ENCODE data around the gene CASQ1. TPM values are rescaled to one million over a fixed set of nuclear protein-coding genes. Genes with fewer than 3 reads are reported as not detected.

CASQ1 gene
- total and polyA plus RNA-seq, 3 experiments from 2014 or later = not detected

- Mint-ChIP-seq H3K4me1 (peaks cover 5 to 12% (median 8%) of the 10 kb centered on the region in 3 donors), H3K36me3 (peaks cover 0 to 63% (median 16%) of the 10 kb centered on the region in 3 donors), H3K27ac (peak overlapping the region in 5 of 8 donors; percentile 23 to 86 (median 41)), H3K27me3 (no peaks in the 10 kb centered on the region), H3K4me3 (no peak overlapping the region), H3K9me3 (no peaks in the 10 kb centered on the region)
- Histone ChIP-seq H3K27ac (ENCODE audit: low read depth, low read length) (no peak overlapping the region), H3K4me3 (ENCODE audit: low read length) (no peak overlapping the region), H3K4me1 (ENCODE audit: insufficient read depth, low read length) (no peaks in the 10 kb centered on the region), H3K27me3 (ENCODE audit: insufficient read depth, low read length, poor library complexity, severe bottlenecking) (no peaks in the 10 kb centered on the region), H3K36me3 (ENCODE audit: insufficient read depth, low read length) (peaks cover 55% of the 10 kb centered on the region), H3K9me3 (ENCODE audit: low read length) (no peaks in the 10 kb centered on the region)
- ChIA-PET CTCF (no interaction called here), POLR2A (no interaction called here)
- no peak for DNase-seq
Observed at GRCh38 chr1:160214481-160215140, 24.2 kb downstream of the CASQ1 start.

GRCh38 chr1:160216301-160216700, 25.9 kb downstream of the CASQ1 start:
- Histone ChIP-seq H3K9me3 (ENCODE audit: low read length) (no peaks in the 10 kb centered on the region), H3K4me3 (ENCODE audit: low read length) (no peak overlapping the region), H3K27me3 (ENCODE audit: insufficient read depth, low read length, poor library complexity, severe bottlenecking) (no peaks in the 10 kb centered on the region), H3K4me1 (ENCODE audit: insufficient read depth, low read length) (no peaks in the 10 kb centered on the region), H3K36me3 (ENCODE audit: insufficient read depth, low read length) (peaks cover 62% of the 10 kb centered on the region), H3K27ac (ENCODE audit: low read depth, low read length) (no peak overlapping the region)
- H3K27ac Mint-ChIP-seq = peak overlapping the region in 4 of 8 donors; percentile 4 to 83 (median 79)
- no peak overlapping the region for H3K4me3 Mint-ChIP-seq
- H3K27me3 Mint-ChIP-seq = no peaks in the 10 kb centered on the region
- no peak for DNase-seq
- POLR2A ChIA-PET = no interaction called here
- no peaks in the 10 kb centered on the region for H3K4me1 Mint-ChIP-seq
- H3K9me3 Mint-ChIP-seq = no peaks in the 10 kb centered on the region
- CTCF ChIA-PET = no interaction called here
- peaks cover 0 to 53% (median 21%) of the 10 kb centered on the region in 3 donors for H3K36me3 Mint-ChIP-seq

- Mint-ChIP-seq H3K4me3 (no peak overlapping the region), H3K36me3 (peaks cover 4 to 41% (median 28%) of the 10 kb centered on the region in 3 donors), H3K27me3 (no peaks in the 10 kb centered on the region), H3K27ac (peak overlapping the region in 4 of 8 donors; percentile 12 to 79 (median 52)), H3K4me1 (no peaks in the 10 kb centered on the region), H3K9me3 (no peaks in the 10 kb centered on the region)
- no peak for DNase-seq
- ChIA-PET CTCF (interaction anchor here (1.3 kb wide), 1 partner anchor 74 kb away, joined by 3 read pairs; no protein-coding TSS in a partner anchor), POLR2A (no interaction called here)
- Histone ChIP-seq H3K27me3 (ENCODE audit: insufficient read depth, low read length, poor library complexity, severe bottlenecking) (no peaks in the 10 kb centered on the region), H3K4me1 (ENCODE audit: insufficient read depth, low read length) (no peaks in the 10 kb centered on the region), H3K4me3 (ENCODE audit: low read length) (no peak overlapping the region), H3K9me3 (ENCODE audit: low read length) (no peaks in the 10 kb centered on the region), H3K27ac (ENCODE audit: low read depth, low read length) (no peak overlapping the region), H3K36me3 (ENCODE audit: insufficient read depth, low read length) (peaks cover 64% of the 10 kb centered on the region)
Observed at GRCh38 chr1:160217481-160218051, 27.2 kb downstream of the CASQ1 start.

- Histone ChIP-seq H3K36me3 (ENCODE audit: insufficient read depth, low read length) (peaks cover 72% of the 10 kb centered on the region), H3K27ac (ENCODE audit: low read depth, low read length) (no peak overlapping the region), H3K4me3 (ENCODE audit: low read length) (no peak overlapping the region), H3K4me1 (ENCODE audit: insufficient read depth, low read length) (no peaks in the 10 kb centered on the region), H3K9me3 (ENCODE audit: low read length) (no peaks in the 10 kb centered on the region), H3K27me3 (ENCODE audit: insufficient read depth, low read length, poor library complexity, severe bottlenecking) (no peaks in the 10 kb centered on the region)
- Mint-ChIP-seq H3K9me3 (no peaks in the 10 kb centered on the region), H3K36me3 (peaks cover 4 to 29% (median 23%) of the 10 kb centered on the region in 3 donors), H3K27me3 (no peaks in the 10 kb centered on the region), H3K4me1 (no peaks in the 10 kb centered on the region), H3K4me3 (no peak overlapping the region), H3K27ac (peak overlapping the region in 4 of 8 donors; percentile 23 to 81 (median 56))
- no peak for DNase-seq
- ChIA-PET CTCF (interaction anchor here (1.1 to 1.6 kb wide), 4 partner anchors 16 to 33 kb away, joined by 4 to 5 read pairs (median 4); no protein-coding TSS in a partner anchor), POLR2A (no interaction called here)
Observed at GRCh38 chr1:160219062-160219929, 28.9 kb downstream of the CASQ1 start.

- DNase-seq = no peak
- Histone ChIP-seq H3K36me3 (ENCODE audit: insufficient read depth, low read length) (peaks cover 76% of the 10 kb centered on the region), H3K9me3 (ENCODE audit: low read length) (no peaks in the 10 kb centered on the region), H3K27me3 (ENCODE audit: insufficient read depth, low read length, poor library complexity, severe bottlenecking) (no peaks in the 10 kb centered on the region), H3K27ac (ENCODE audit: low read depth, low read length) (no peak overlapping the region), H3K4me1 (ENCODE audit: insufficient read depth, low read length) (no peaks in the 10 kb centered on the region), H3K4me3 (ENCODE audit: low read length) (no peak overlapping the region)
- peak overlapping the region in 6 of 8 donors; percentile 39 to 81 (median 62) for H3K27ac Mint-ChIP-seq
- H3K4me3 Mint-ChIP-seq = no peak overlapping the region
- H3K4me1 Mint-ChIP-seq = no peaks in the 10 kb centered on the region
- H3K9me3 Mint-ChIP-seq = no peaks in the 10 kb centered on the region
- H3K36me3 Mint-ChIP-seq = peaks cover 4 to 29% (median 13%) of the 10 kb centered on the region in 3 donors
- no peaks in the 10 kb centered on the region for H3K27me3 Mint-ChIP-seq
- CTCF ChIA-PET = interaction anchor here (1.1 to 1.8 kb wide), 6 partner anchors 15 to 71 kb away, joined by 4 to 7 read pairs (median 4); no protein-coding TSS in a partner anchor
- POLR2A ChIA-PET = no interaction called here
Observed at GRCh38 chr1:160220301-160220700, 29.9 kb downstream of the CASQ1 start.

- no peak for DNase-seq
- ChIA-PET POLR2A (no interaction called here), CTCF (interaction anchor here (1.5 to 1.8 kb wide), 2 partner anchors 28 to 70 kb away, joined by 4 to 7 read pairs; no protein-coding TSS in a partner anchor)
- H3K27me3 Mint-ChIP-seq = no peaks in the 10 kb centered on the region
- no peaks in the 10 kb centered on the region for H3K4me1 Mint-ChIP-seq
- H3K36me3 Mint-ChIP-seq = peaks cover 4 to 27% (median 5%) of the 10 kb centered on the region in 3 donors
- H3K4me3 Mint-ChIP-seq = no peak overlapping the region
- Histone ChIP-seq H3K9me3 (ENCODE audit: low read length) (no peaks in the 10 kb centered on the region), H3K4me1 (ENCODE audit: insufficient read depth, low read length) (no peaks in the 10 kb centered on the region), H3K4me3 (ENCODE audit: low read length) (no peak overlapping the region), H3K27ac (ENCODE audit: low read depth, low read length) (no peak overlapping the region), H3K36me3 (ENCODE audit: insufficient read depth, low read length) (peaks cover 76% of the 10 kb centered on the region), H3K27me3 (ENCODE audit: insufficient read depth, low read length, poor library complexity, severe bottlenecking) (no peaks in the 10 kb centered on the region)
- H3K9me3 Mint-ChIP-seq = no peaks in the 10 kb centered on the region
- H3K27ac Mint-ChIP-seq = peak overlapping the region in 6 of 8 donors; percentile 2 to 66 (median 36)
Observed at GRCh38 chr1:160221089-160221488, 30.7 kb downstream of the CASQ1 start.

- peaks cover 81% of the 10 kb centered on the region for H3K36me3 ChIP-seq (ENCODE audit: insufficient read depth, low read length)
- H3K27ac ChIP-seq (ENCODE audit: low read depth, low read length) = no peak overlapping the region
- H3K9me3 ChIP-seq (ENCODE audit: low read length) = no peaks in the 10 kb centered on the region
- H3K27me3 ChIP-seq (ENCODE audit: insufficient read depth, low read length, poor library complexity, severe bottlenecking) = no peaks in the 10 kb centered on the region
- DNase-seq = no peak
- CTCF ChIA-PET = no interaction called here
- no peaks in the 10 kb centered on the region for H3K9me3 Mint-ChIP-seq
- H3K27me3 Mint-ChIP-seq = no peaks in the 10 kb centered on the region
- H3K36me3 Mint-ChIP-seq = peaks cover 0 to 25% (median 4%) of the 10 kb centered on the region in 3 donors
- no peak overlapping the region for H3K4me3 ChIP-seq (ENCODE audit: low read length)
- no peak overlapping the region for H3K4me3 Mint-ChIP-seq
- peak overlapping the region in 5 of 8 donors; percentile 5 to 44 (median 10) for H3K27ac Mint-ChIP-seq
- no peaks in the 10 kb centered on the region for H3K4me1 Mint-ChIP-seq
- POLR2A ChIA-PET = no interaction called here
- H3K4me1 ChIP-seq (ENCODE audit: insufficient read depth, low read length) = no peaks in the 10 kb centered on the region
Observed at GRCh38 chr1:160222546-160222945, 32.2 kb downstream of the CASQ1 start.
